Prostate gland (tissue), 2 donors: ENCODE measurements around the gene CYP11A1.

Experiments used
- POLR2A ChIP-seq: fragments of 450-650 bp; IDR thresholded peaks from one replicate; pipeline ENCODE4 v1.6.1; 2016; ENCODE audit warnings: antibody characterized with exemption, mild to moderate bottlenecking
- POLR2AphosphoS5 ChIP-seq: sonication (generic); formaldehyde crosslinking; IDR thresholded peaks from one replicate; pipeline ENCODE4 v1.6.1; 2017; ENCODE audit warnings: antibody characterized with exemption
- TF ChIP-seq, protein P1 (sequence below), 4 experiments: fragments of 200-600 bp in 2 of 4; fragments of 450-650 bp in 2 of 4; sonication (generic) in 2 of 4; IDR thresholded peaks; 1 replicate in 3 of 4; 2 replicates in 1 of 4; pipeline ENCODE4 v1.5.1; 2016 to 2019; ENCODE audit warnings: antibody characterized with exemption in 4 of 4, mild to moderate bottlenecking in 2 of 4, moderate library complexity in 2 of 4

DNA sequence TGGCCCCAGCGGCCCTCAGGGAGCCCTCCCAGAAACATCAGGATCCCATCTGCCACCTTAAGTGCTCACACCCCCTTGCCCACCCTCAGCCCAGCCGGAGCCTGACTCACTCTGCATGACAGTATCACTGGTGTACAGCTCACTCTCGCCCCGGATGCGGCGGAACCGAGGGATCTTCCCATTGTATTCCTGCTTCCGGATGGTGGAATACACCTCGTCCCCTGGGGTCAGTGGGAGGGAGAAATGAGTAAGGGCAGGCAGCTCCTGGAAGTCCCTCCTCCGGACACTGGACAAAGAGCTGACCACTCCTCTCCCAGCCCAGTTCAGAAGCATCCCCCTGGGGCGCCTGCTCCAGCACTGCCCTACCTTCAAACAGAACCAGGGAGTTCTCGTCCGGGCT, 49.8 kb upstream of the CYP11A1 start:
- TF ChIP-seq, protein P1, sequence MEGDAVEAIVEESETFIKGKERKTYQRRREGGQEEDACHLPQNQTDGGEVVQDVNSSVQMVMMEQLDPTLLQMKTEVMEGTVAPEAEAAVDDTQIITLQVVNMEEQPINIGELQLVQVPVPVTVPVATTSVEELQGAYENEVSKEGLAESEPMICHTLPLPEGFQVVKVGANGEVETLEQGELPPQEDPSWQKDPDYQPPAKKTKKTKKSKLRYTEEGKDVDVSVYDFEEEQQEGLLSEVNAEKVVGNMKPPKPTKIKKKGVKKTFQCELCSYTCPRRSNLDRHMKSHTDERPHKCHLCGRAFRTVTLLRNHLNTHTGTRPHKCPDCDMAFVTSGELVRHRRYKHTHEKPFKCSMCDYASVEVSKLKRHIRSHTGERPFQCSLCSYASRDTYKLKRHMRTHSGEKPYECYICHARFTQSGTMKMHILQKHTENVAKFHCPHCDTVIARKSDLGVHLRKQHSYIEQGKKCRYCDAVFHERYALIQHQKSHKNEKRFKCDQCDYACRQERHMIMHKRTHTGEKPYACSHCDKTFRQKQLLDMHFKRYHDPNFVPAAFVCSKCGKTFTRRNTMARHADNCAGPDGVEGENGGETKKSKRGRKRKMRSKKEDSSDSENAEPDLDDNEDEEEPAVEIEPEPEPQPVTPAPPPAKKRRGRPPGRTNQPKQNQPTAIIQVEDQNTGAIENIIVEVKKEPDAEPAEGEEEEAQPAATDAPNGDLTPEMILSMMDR (IDR thresholded peaks at IDR 0.05) = no peak
- TF ChIP-seq POLR2AphosphoS5 = no peak
- TF ChIP-seq POLR2A = no peak
